ENCODE results near the gene RERE. TPM values are rescaled to one million over a fixed set of nuclear protein-coding genes. Genes with fewer than 3 reads are reported as not detected.

Gene RERE
- total and polyA plus RNA-seq, 7 donors, result 19.2 to 148 (median 90.6) TPM

GRCh38 chr1:8782001-8782620 is 35.3 kb downstream of the RERE start:
- intact Hi-C loops (cut with DNase I), result no loop called here
- no peak for DNase-seq
- no peaks in the 10 kb centered on the region for H3K36me3 ChIP-seq
- H3K27ac ChIP-seq, result no peak overlapping the region
- 13 to 62% methylated on average over 3 of the region's 3 CpGs for WGBS, 2 donors
- no peak overlapping the region for H3K4me3 ChIP-seq
- no peaks in the 10 kb centered on the region for H3K9me3 ChIP-seq
- peaks cover 0 to 5% (median 1%) of the 10 kb centered on the region in 4 donors for H3K4me1 ChIP-seq
- H3K27me3 ChIP-seq, result no peaks in the 10 kb centered on the region
- TF ChIP-seq POLR2A (IDR thresholded peaks at IDR 0.05), result no peak
- no peak for TF ChIP-seq CTCF (IDR thresholded peaks at IDR 0.05)
- no peak for TF ChIP-seq POLR2AphosphoS5 (IDR thresholded peaks at IDR 0.05)
- no peak for TF ChIP-seq EP300 (IDR thresholded peaks at IDR 0.05)

DNA sequence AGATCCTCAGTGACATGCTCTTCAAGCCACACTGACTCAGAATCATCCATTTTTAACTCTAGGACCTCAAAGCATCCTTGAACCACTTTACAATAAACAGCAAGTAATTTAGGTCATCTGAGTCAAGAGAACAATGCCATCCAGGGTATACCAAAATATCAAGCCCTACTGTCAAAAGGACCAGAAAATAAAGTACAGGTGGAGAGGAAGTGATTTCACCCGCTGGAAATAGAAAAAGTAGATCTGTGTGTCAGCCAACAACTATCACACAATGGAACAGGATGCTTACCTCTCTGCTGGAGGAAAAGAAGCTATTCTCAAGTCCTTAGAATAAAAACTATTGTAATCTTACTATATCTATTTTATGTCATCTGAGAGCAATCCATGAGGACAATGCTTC is 37.0 kb downstream of the RERE start:
- Histone ChIP-seq H3K4me1 (no peaks in the 10 kb centered on the region), H3K9me3 (no peaks in the 10 kb centered on the region), H3K36me3 (no peaks in the 10 kb centered on the region), H3K27me3 (no peaks in the 10 kb centered on the region), H3K4me3 (no peak overlapping the region), H3K27ac (no peak overlapping the region)
- no peak for TF ChIP-seq CTCF (IDR thresholded peaks at IDR 0.05)
- TF ChIP-seq POLR2A (IDR thresholded peaks at IDR 0.05), result no peak
- TF ChIP-seq POLR2AphosphoS5 (IDR thresholded peaks at IDR 0.05), result no peak
- no peak for TF ChIP-seq EP300 (IDR thresholded peaks at IDR 0.05)
- DNase-seq, result no peak
- 73 to 96% methylated on average over 1 of the region's 1 CpG for WGBS, 2 donors
- intact Hi-C loops (cut with DNase I), result no loop called here

- TF ChIP-seq EP300 (IDR thresholded peaks at IDR 0.05) (no peak), CTCF (IDR thresholded peaks at IDR 0.05) (no peak), POLR2A (IDR thresholded peaks at IDR 0.05) (no peak), POLR2AphosphoS5 (IDR thresholded peaks at IDR 0.05) (no peak)
- no peaks in the 10 kb centered on the region for H3K36me3 ChIP-seq
- H3K4me3 ChIP-seq, result no peak overlapping the region
- H3K27ac ChIP-seq, result no peak overlapping the region
- no peaks in the 10 kb centered on the region for H3K27me3 ChIP-seq
- DNase-seq, result no peak
- intact Hi-C loops (cut with DNase I), result no loop called here
- no peaks in the 10 kb centered on the region for H3K4me1 ChIP-seq
- H3K9me3 ChIP-seq, result no peaks in the 10 kb centered on the region
Measured at GRCh38 chr1:8777867-8778266, 39.6 kb downstream of the RERE start.

DNA sequence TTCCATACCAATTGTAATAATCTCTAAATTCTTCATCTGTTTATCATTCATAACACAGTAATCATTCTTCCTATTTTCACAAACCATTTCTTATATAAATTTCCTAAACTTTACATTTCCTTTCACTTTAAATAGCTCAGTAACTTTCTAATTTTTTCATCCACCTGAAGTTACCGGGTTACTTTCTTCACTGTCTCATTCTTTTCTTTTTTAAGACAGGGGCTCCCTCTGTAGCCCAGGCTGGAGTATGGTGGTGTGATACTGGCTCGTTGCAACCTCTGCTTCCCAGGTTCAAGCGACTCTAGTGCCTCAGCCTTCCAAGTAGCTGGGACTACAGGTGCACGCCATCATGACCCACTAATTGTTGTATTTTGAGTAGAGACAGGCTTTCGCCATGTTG is 41.3 kb downstream of the RERE start:
- no peak overlapping the region for H3K27ac ChIP-seq
- no peaks in the 10 kb centered on the region for H3K27me3 ChIP-seq
- no peak for TF ChIP-seq EP300 (IDR thresholded peaks at IDR 0.05)
- TF ChIP-seq CTCF (IDR thresholded peaks at IDR 0.05), result no peak
- TF ChIP-seq POLR2AphosphoS5 (IDR thresholded peaks at IDR 0.05), result no peak
- no peak for TF ChIP-seq POLR2A (IDR thresholded peaks at IDR 0.05)
- H3K9me3 ChIP-seq, result no peaks in the 10 kb centered on the region
- no peak overlapping the region for H3K4me3 ChIP-seq
- H3K36me3 ChIP-seq, result no peaks in the 10 kb centered on the region
- intact Hi-C loops (cut with DNase I), result no loop called here
- H3K4me1 ChIP-seq, result no peaks in the 10 kb centered on the region
- DNase-seq, result no peak
- 88 to 90% methylated on average over 5 of the region's 5 CpGs for WGBS, 2 donors

GRCh38 chr1:8767006-8767405 is 50.4 kb downstream of the RERE start:
- no peak for DNase-seq
- Histone ChIP-seq H3K4me3 (no peak overlapping the region), H3K36me3 (no peaks in the 10 kb centered on the region), H3K4me1 (peaks cover 0 to 31% (median 25%) of the 10 kb centered on the region in 4 donors), H3K27ac (no peak overlapping the region), H3K27me3 (no peaks in the 10 kb centered on the region), H3K9me3 (no peaks in the 10 kb centered on the region)
- intact Hi-C loops (cut with DNase I), result no loop called here
- 90 to 91% methylated on average over 2 of the region's 2 CpGs for WGBS, 2 donors
- TF ChIP-seq EP300 (IDR thresholded peaks at IDR 0.05), result no peak
- no peak for TF ChIP-seq POLR2A (IDR thresholded peaks at IDR 0.05)
- no peak for TF ChIP-seq POLR2AphosphoS5 (IDR thresholded peaks at IDR 0.05)
- no peak for TF ChIP-seq CTCF (IDR thresholded peaks at IDR 0.05)
